Activated T-helper 1 cell treated with anti-CD3 and anti-CD28 coated beads, Interleukin-12 subunit alpha, Interleukin-12 subunit beta, Interleukin-2, Interleukin-4 antibody, amounts not matched to agents 30 ng/mL and 10 ng/mL and 1 ng/mL, durations not matched to agents 14 hours and 24 hours and 36 hours (primary cell): Measurements from ENCODE around the gene TRIP12. TPM values are rescaled to one million over a fixed set of nuclear protein-coding genes. Genes with fewer than 3 reads are reported as not detected.
"Not testable (repeated sequence)": the region's sequence is repeated elsewhere in the genome, so short reads cannot be mapped to it uniquely, and the experiment has no call there.

ENCODE experiments used
- DNase-seq: peaks from one replicate; pipeline ENCODE4 v3.0.0; 2021; ENCODE audit warnings: low spot score
- H3K27ac Mint-ChIP-seq: one replicate; pipeline ENCODE4 v1.8.0; 2021; ENCODE audit warnings: mild to moderate bottlenecking, mixed read lengths
- H3K27me3 Mint-ChIP-seq: one replicate; pipeline ENCODE4 v1.8.0; 2022; ENCODE audit warnings: mild to moderate bottlenecking, moderate library complexity, mixed read lengths; ENCODE audit not compliant: insufficient read depth
- H3K36me3 Mint-ChIP-seq: one replicate; pipeline ENCODE4 v1.8.0; 2021; ENCODE audit warnings: low read depth, mixed read lengths
- H3K4me1 Mint-ChIP-seq: one replicate; pipeline ENCODE4 v1.8.0; 2021; ENCODE audit warnings: low read depth, mixed read lengths
- H3K4me3 Mint-ChIP-seq: one replicate; pipeline ENCODE4 v1.8.0; 2021; ENCODE audit warnings: mild to moderate bottlenecking, moderate library complexity, mixed read lengths
- H3K9me3 Mint-ChIP-seq: one replicate; pipeline ENCODE4 v1.8.0; 2021; ENCODE audit warnings: mixed read lengths
- intact Hi-C: fragments of 100-400 bp; cut with micrococcal nuclease; formaldehyde crosslinking; loops from one replicate; pipeline ENCODE4 v1.15.1; 2024
- total RNA-seq: library from RNA; stranded (reverse); gene quantifications from 2 replicates; pipeline ENCODE4 v1.2.3, GENCODE V29; 2022

The TRIP12 gene
- total RNA-seq, 1 donor from 2014 or later, result 253 TPM

DNA sequence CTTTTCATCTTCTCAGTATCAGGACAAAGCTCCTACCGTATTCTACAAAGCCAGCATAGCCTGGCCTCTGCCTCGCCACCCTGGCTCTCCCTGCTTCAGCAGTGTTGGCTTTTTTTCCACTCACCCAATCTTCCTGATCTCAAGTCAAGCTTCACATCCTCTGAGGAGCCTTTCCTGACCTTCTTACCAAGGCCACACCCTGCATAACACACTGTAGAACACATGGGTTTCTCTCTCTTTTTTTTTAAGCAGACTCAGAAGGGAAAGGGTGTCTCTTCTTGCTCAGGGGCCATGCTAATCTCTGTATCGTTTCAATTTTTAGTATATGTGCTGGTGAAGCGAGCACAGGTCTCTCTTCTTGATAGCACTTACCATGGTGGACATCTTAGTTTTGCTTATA is 15.7 kb upstream of the TRIP12 start:
- Mint-ChIP-seq H3K27ac (no peak overlapping the region), H3K36me3 (no peaks in the 10 kb centered on the region)

DNA sequence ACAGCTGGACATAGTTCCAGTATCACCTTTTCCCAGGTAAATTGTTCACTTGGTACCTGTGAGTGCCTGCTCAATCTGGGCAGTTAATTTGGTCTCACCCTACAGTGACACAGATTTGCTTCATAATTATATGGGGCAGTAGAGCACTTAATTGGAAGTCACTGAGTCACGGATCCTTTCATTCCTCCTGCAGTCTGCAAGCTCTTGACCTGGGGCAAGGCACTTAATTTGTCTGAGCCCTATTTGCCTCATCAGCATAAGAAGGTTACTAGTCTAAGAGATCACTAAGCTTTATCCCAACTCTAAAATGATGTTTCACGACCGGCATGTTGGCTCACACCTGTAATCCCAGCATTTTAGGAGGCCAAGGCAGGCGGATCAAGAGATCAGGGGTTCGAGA is 9.4 kb upstream of the TRIP12 start:
- Mint-ChIP-seq H3K9me3 (no peaks in the 10 kb centered on the region), H3K4me1 (no peaks in the 10 kb centered on the region), H3K27me3 (no peaks in the 10 kb centered on the region), H3K27ac (no peak overlapping the region), H3K36me3 (no peaks in the 10 kb centered on the region), H3K4me3 (no peak overlapping the region)
- intact Hi-C loops, result no loop called here
- no peak for DNase-seq

More for the DNA sequence above, 15.7 kb upstream of the TRIP12 start:
- intact Hi-C loops, result no loop called here
- no peak for DNase-seq
- Mint-ChIP-seq H3K27me3 (no peaks in the 10 kb centered on the region), H3K4me1 (no peaks in the 10 kb centered on the region), H3K4me3 (no peak overlapping the region), H3K9me3 (no peaks in the 10 kb centered on the region)

DNA sequence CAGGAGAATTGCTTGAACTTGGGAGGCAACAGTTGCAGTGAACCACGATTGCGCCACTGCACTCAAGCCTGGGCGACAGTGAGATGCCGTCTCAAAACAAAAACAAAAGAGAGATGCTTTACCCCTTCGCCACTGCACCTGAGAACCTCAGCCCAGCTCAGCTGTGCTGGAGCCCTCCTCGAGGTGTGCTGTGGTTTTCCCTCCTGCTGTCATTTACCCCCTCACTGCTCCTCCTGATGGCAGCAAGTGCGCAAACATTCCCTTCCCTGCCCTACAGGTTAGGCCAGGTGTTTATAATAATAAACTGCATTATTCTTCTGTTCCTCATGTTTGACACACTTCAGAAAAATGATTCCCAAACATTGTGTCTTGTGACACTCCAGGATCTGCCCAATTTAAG is 8.8 kb upstream of the TRIP12 start:
- DNase-seq, result no peak
- H3K4me3 Mint-ChIP-seq, result no peak overlapping the region
- H3K36me3 Mint-ChIP-seq, result no peaks in the 10 kb centered on the region
- no peaks in the 10 kb centered on the region for H3K9me3 Mint-ChIP-seq
- intact Hi-C loops, result no loop called here
- H3K27ac Mint-ChIP-seq, result no peak overlapping the region
- no peaks in the 10 kb centered on the region for H3K27me3 Mint-ChIP-seq
- H3K4me1 Mint-ChIP-seq, result peaks cover under 1% of the 10 kb centered on the region

DNA sequence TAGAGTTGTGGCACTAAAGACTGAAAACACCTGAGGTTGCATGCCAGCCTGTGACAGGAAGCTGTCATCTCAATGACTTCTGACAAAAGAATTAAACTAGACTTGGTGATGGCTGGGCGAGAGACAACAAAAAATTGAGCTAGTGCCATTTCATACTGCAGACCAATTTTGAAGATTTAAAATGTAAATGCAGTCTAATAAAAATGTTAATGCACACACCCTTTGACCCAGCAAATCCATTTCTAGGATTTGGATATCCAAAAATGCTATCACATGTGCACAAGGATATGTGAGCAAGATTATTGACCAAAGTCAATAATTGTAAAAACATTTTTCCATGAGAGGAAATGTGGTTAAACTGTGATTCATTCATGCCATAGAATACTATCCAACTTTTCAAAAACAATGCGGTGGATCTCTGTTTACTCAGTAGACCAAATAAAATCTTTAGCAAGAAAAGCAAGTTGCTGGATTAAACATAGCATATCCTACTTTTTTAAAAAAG is 6.1 kb upstream of the TRIP12 start:
- intact Hi-C loops, result loop anchor here (10.0 kb wide), 1 partner anchor 1537 kb away; the partner anchor contains the start of gene NCL
- DNase-seq, result no peak
- Mint-ChIP-seq H3K27ac (no peak overlapping the region), H3K4me3 (no peak overlapping the region), H3K36me3 (no peaks in the 10 kb centered on the region), H3K9me3 (no peaks in the 10 kb centered on the region), H3K27me3 (no peaks in the 10 kb centered on the region), H3K4me1 (peaks cover 11% of the 10 kb centered on the region)

DNA sequence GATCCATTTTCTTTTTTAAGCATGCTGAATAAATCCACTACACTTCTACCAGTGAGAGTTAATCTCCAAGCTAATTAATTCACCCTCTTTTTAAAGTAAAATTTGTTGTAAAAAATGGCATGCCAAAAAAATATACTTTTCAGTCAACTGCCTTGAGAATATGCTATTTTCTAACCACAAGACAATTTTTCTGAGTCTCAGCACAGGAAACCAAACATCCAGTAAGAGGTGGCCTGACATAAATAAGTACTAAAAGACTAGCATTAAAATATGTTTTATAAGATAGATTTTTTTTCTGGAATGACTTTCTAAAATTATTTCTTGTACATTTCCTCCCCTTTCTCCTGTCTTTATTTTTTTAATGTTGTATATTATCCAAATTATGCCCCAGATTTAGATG is 3.4 kb upstream of the TRIP12 start:
- intact Hi-C loops, result loop anchor here (10.0 kb wide), 1 partner anchor 1540 kb away; the partner anchor contains the start of gene NCL
- H3K9me3 Mint-ChIP-seq, result no peaks in the 10 kb centered on the region
- H3K4me1 Mint-ChIP-seq, result peaks cover 17% of the 10 kb centered on the region
- no peak for DNase-seq
- H3K27me3 Mint-ChIP-seq, result no peaks in the 10 kb centered on the region
- peaks cover 4% of the 10 kb centered on the region for H3K36me3 Mint-ChIP-seq
- H3K27ac Mint-ChIP-seq, result no peak overlapping the region
- peak overlapping the region; percentile 51 for H3K4me3 Mint-ChIP-seq

DNA sequence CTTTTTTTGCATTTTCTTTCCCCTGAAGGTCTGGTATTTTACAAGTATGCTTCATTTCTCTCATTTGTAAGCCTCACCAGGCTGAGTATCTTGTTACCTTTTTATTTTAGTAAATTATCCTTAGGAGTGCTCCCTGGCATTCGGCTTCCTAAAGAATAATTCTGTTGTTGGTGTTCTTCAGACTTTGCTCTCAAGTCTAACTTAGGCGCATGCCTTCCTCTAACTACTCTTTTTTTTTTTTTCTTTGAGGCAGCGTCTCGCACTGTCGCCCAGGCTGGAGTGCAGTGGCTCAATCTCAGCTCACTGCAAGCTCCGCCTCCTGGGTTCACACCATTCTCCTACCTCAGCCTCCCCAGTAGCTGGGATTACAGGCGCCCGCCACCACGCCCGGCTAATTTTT is 2.7 kb upstream of the TRIP12 start:
- intact Hi-C loops, result loop anchor here (5.0 to 10.0 kb wide), 3 partner anchors 143 to 1540 kb away; partner anchors contain the start of genes NCL, SLC16A14 and SP140
- not testable (repeated sequence) for DNase-seq, H3K9me3 Mint-ChIP-seq, H3K27ac Mint-ChIP-seq, H3K36me3 Mint-ChIP-seq, H3K27me3 Mint-ChIP-seq
- Mint-ChIP-seq H3K4me3 (peak overlapping the region; percentile 47), H3K4me1 (peaks cover 24% of the 10 kb centered on the region)

DNA sequence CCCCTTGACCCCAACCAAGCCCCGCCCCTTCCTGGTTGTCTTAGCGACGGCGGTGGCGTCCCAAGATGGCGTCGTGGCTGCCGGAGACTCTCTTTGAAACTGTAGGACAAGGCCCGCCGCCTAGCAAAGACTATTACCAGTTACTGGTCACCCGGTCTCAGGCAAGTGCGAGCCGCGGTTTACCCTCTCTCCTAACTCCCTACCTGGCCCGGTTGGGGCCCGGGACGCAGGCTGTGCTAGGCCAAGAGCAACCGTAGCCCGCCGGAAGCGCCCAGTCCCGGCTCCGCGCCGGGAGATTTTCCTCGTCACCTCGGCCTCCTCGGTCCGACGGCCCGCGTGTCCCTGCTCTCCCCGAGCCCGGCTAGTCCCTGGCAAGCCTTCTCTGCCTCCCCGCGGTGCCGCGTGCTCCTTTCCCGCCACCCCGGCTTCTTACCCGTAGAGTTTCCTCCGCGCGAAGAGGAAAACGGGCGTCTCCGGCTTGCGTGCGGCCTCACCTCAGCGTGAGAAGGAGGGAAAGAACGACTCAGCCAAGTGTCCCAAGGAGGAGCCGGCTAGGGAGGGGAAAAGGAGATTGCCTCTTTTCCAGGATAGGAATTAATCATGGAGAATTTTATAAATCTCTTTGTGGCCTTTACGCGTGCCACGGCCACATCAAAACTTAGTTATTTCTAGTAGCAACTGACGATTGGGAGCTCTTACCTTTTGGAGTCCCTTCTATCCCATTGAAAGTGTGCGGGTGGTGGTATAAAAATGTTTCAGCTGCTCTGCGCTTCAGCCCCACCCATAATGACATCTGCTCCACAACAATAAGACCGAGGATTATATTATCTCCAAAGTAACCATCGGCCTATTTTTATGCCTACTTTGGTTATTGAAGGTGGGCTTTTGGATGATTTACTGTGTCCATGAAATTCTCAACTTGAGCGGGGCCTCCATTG is 909 bp upstream of the TRIP12 start, which contains the start of gene FBXO36:
FBXO36 (plus strand) TSS at position 55 of the 938 bp plus-strand sequence; CDS start at position 66, 11 bp downstream.
- no peaks in the 10 kb centered on the region for H3K9me3 Mint-ChIP-seq
- DNase-seq, result peak; percentile 83
- H3K27ac Mint-ChIP-seq, result peak within 1 kb of the TSS; percentile 96
- H3K4me3 Mint-ChIP-seq, result peak within 1 kb of the TSS; percentile 97
- intact Hi-C loops, result loop anchor here (1.0 to 10.0 kb wide), 7 partner anchors 100 to 1858 kb away; partner anchors contain the start of genes NCL, PDE6D, PSMD1 and SLC16A14
- no peaks in the 10 kb centered on the region for H3K27me3 Mint-ChIP-seq
- H3K36me3 Mint-ChIP-seq, result peaks cover 16% of the 10 kb centered on the region
- H3K4me1 Mint-ChIP-seq, result peaks cover 36% of the 10 kb centered on the region

DNA sequence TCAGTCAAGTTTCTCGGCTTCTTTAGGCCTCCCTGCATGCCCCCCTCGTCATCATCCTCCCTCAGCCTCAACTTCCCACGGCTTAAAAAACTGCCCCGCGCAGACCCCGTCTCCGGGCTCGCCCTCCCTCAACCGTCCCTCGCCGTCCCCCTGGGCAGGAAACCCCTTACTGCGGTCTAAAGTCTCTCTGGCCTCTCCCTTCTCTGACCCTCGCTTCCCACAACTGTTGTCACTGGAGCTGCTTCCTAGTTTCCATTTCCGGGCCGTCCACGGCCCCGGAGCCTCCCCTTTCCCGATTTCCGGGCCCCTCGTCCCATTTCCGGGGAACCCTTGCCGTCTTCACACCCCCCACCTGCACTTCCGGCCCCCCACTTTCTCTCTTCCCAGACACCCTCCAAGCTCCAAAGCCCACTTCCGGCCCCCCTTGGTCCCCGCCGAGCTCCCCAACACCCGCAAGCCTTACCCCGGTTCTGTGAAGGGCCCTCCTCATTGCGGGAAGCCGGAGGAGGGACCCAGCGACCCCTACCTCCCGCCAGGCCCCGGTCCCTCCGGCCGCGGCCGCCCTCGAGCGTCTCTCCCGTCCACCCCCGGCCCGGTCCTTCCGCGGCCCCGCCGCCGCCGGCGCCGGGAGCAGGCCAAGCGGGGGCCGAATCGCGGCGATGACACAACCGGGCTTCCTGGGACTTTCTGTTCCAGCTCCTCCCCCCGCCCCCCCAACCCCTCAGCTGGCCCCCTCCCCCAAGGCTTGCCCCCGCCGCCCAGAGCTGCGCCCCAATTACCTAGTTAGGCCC is 513 bp downstream of the TRIP12 start:
- H3K27ac Mint-ChIP-seq, result peak overlapping the region; percentile 96
- peak overlapping the region; percentile 97 for H3K4me3 Mint-ChIP-seq
- H3K4me1 Mint-ChIP-seq, result peaks cover 45% of the 10 kb centered on the region
- H3K27me3 Mint-ChIP-seq, result no peaks in the 10 kb centered on the region
- intact Hi-C loops, result loop anchor here (5.0 to 10.0 kb wide), 3 partner anchors 146 to 1544 kb away; partner anchors contain the start of genes NCL, SLC16A14 and SP140
- DNase-seq, result peak; percentile 60
- peaks cover 23% of the 10 kb centered on the region for H3K36me3 Mint-ChIP-seq
- no peaks in the 10 kb centered on the region for H3K9me3 Mint-ChIP-seq

DNA sequence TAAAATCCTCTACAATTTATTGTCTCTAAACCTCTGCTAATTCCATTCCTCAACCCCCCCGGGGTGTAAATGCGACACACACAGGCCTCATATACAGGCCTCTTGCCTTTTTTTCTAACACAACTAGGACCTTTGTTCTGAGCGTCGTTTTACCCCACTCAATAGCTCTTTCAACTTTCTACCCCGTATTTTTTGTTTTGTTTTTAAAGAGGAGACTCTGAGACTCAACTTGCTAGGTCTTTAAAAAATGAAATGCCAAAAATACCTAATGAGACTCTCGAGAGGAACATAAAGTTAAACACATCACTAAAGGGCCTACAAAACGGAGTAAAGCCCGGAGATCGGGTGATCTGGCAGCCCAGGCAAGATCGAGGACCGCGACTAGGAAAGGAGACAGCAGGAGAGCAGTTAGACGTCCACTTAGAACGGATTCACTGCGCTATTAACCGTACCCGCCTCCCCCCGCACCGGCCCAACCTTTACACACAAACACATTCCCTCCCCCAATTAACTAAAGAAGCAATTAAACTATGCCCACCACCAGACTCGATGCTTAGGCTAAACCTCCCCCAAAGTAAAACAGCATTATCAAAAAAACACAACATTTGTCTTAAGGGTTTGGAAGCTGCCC is 1.7 kb downstream of the TRIP12 start:
- Mint-ChIP-seq H3K9me3 (no peaks in the 10 kb centered on the region), H3K4me1 (peaks cover 40% of the 10 kb centered on the region), H3K27ac (peak overlapping the region; percentile 95), H3K36me3 (peaks cover 23% of the 10 kb centered on the region), H3K4me3 (peak overlapping the region; percentile 94), H3K27me3 (no peaks in the 10 kb centered on the region)
- no peak for DNase-seq
- intact Hi-C loops, result loop anchor here (1.0 to 10.0 kb wide), 4 partner anchors 9 to 1545 kb away; partner anchors contain the start of genes NCL, SLC16A14 and SP140

DNA sequence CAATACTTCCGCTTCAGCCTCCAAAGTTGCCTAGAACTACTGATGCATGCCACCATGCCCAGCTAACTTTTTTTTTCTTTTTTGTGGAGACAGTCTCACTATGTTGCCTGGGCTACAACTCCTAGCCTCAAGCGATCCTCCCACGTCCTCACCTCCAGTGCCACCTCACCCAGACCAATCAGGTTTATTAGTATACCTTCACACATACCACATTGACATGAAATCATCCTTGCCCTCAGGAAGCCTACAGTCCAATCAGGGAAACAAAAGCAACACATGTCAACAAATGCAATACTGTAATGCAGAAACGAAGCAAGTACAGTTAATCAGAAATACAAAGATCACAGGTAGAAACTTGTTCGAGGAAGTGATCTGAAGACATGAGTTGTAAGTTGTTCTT is 4.0 kb downstream of the TRIP12 start:
- Mint-ChIP-seq H3K4me3 (no peak overlapping the region), H3K27ac (no peak overlapping the region), H3K36me3 (peaks cover 32% of the 10 kb centered on the region), H3K9me3 (no peaks in the 10 kb centered on the region), H3K4me1 (peaks cover 49% of the 10 kb centered on the region), H3K27me3 (no peaks in the 10 kb centered on the region)
- intact Hi-C loops, result no loop called here
- no peak for DNase-seq

DNA sequence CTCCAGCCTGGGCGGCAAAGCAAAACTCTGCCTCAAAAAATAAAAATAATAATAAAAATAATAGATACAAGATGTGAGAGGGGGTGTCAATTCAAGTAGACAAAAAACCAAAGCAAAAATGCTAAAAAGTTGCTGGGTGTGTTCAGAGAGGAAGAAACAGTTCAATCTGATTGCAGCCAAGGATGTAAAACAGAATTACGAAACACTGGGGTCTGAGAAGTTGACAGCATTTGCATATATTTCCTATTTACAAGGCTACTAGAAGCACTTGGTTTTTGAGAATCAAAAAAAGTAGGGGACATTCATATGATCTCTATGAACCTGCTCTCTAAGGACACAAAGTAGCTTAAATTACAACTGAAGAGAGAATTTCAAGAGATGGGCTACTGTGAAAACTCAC is 7.6 kb downstream of the TRIP12 start:
- H3K9me3 Mint-ChIP-seq, result no peaks in the 10 kb centered on the region
- no peak overlapping the region for H3K4me3 Mint-ChIP-seq
- DNase-seq, result no peak
- peaks cover 28% of the 10 kb centered on the region for H3K36me3 Mint-ChIP-seq
- no peak overlapping the region for H3K27ac Mint-ChIP-seq
- intact Hi-C loops, result loop anchor here (5.0 kb wide), 1 partner anchor 42 kb away; no protein-coding TSS in a partner anchor
- peaks cover 59% of the 10 kb centered on the region for H3K4me1 Mint-ChIP-seq
- H3K27me3 Mint-ChIP-seq, result no peaks in the 10 kb centered on the region

DNA sequence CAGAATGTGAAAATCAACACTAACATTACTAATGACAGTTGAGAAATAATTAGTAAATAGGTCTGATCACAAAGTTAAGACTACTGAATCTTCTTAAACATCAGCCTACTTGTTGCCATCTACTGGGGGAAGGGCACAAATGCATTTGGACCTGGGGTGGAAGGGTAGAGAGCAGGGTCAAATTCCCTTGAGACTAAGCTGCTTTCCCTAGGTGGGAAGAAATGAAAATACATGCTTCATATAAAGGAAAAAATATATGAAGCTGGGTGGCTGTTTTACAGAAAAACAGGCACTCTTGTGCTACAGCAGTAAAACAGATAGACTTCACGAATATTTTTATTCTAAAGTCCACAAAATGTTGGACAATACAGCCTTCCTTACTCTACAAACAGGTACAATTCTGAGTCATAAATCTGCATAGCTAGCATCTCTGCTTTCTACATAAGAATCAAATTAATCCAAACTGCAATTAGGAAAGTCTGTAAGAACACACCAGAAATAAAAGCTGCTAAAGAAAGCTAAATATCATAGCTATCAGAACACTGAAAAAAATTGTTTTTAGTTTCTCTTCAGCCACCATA is 10.9 kb downstream of the TRIP12 start:
- H3K4me3 Mint-ChIP-seq, result peak overlapping the region; percentile 6
- intact Hi-C loops, result loop anchor here (1.0 to 5.0 kb wide), 4 partner anchors 9 to 110 kb away; no protein-coding TSS in a partner anchor
- H3K4me1 Mint-ChIP-seq, result peaks cover 39% of the 10 kb centered on the region
- no peaks in the 10 kb centered on the region for H3K27me3 Mint-ChIP-seq
- peaks cover 18% of the 10 kb centered on the region for H3K36me3 Mint-ChIP-seq
- no peaks in the 10 kb centered on the region for H3K9me3 Mint-ChIP-seq
- peak overlapping the region; percentile 75 for H3K27ac Mint-ChIP-seq
- DNase-seq, result no peak
